B cell (primary cell): ENCODE data around the gene DTWD2. TPM values are rescaled to one million over a fixed set of nuclear protein-coding genes. Genes with fewer than 3 reads are reported as not detected.

ENCODE experiments used
- ATAC-seq: fragments of 200-7000 bp; cut with Tn5 transposase; one replicate; pipeline ENCODE4 v1.10.0; 2021; ENCODE audit warnings: low read depth, mild to moderate bottlenecking, moderate number of reproducible peaks, moderate library complexity
- CTCF ChIA-PET: fragments of 350-600 bp; sonication (Branson Sonifier 250); formaldehyde crosslinking; loops from one replicate; lab custom pipeline; 2021; ENCODE audit warnings: antibody characterized with exemption, inconsistent platforms; lab: Charles Lee
- POLR2A ChIA-PET: fragments of 350-600 bp; sonication (Branson Sonifier 250); formaldehyde crosslinking; loops from one replicate; lab custom pipeline; 2021; ENCODE audit warnings: antibody characterized with exemption; lab: Charles Lee
- DNase-seq: peaks from one replicate; pipeline ENCODE4 v3.0.0; 2013
- H2AFZ ChIP-seq: 2 replicates; pipeline ENCODE4 v1.6.1; 2012; ENCODE audit warnings: mild to moderate bottlenecking, low read depth, low read length; ENCODE audit not compliant: insufficient read depth, poor library complexity, severe bottlenecking
- H3K27ac ChIP-seq, 2 donors: 1 replicate in 1 of 2; 2 replicates in 1 of 2; pipeline ENCODE4 v1.5.1; 2012 to 2013; ENCODE audit warnings: low read length in 2 of 2, mild to moderate bottlenecking in 2 of 2, moderate library complexity in 1 of 2
- H3K27me3 ChIP-seq, 4 experiments: fragments of 200-600 bp in 1 of 4; sonication (generic) in 1 of 4; replicated peaks in 1 of 4; 1 replicate in 2 of 4; 2 replicates in 2 of 4; pipeline versions ENCODE4 v1.6.1 to v1.7.0; 2013 to 2016; ENCODE audit warnings: low read length in 3 of 4, mild to moderate bottlenecking in 2 of 4, mixed read lengths in 1 of 4, moderate library complexity in 1 of 4; ENCODE audit not compliant: insufficient read depth in 4 of 4, control insufficient read depth in 3 of 4; ENCODE audit errors: control extremely low read depth in 1 of 4
- H3K36me3 ChIP-seq, 2 experiments: replicated peaks in 1 of 2; 1 replicate in 1 of 2; 2 replicates in 1 of 2; pipeline versions ENCODE4 v1.6.1 to v1.7.1; 2013; ENCODE audit warnings: low read length in 1 of 2; ENCODE audit not compliant: insufficient read depth in 2 of 2, control insufficient read depth in 1 of 2; ENCODE audit errors: control extremely low read depth in 1 of 2, extremely low read depth in 1 of 2
- H3K4me1 ChIP-seq, 2 donors: fragments of 200-600 bp in 1 of 2; sonication (generic) in 1 of 2; 1 replicate in 1 of 2; 2 replicates in 1 of 2; pipeline versions ENCODE4 v1.5.1 to v1.6.1; 2013 to 2017; ENCODE audit warnings: low read length in 2 of 2; ENCODE audit not compliant: control insufficient read depth in 2 of 2, insufficient read depth in 2 of 2
- H3K4me2 ChIP-seq: replicated peaks from 2 replicates; pipeline ENCODE3; 2012; ENCODE audit warnings: mild to moderate bottlenecking, low read depth, low read length; ENCODE audit not compliant: poor library complexity, severe bottlenecking
- H3K4me3 ChIP-seq, 5 experiments: fragments of 200-600 bp in 1 of 5; sonication (generic) in 1 of 5; 1 replicate in 3 of 5; 2 replicates in 2 of 5; pipeline versions ENCODE4 v1.5.1 to v1.7.0; 2011 to 2016; ENCODE audit warnings: low read length in 4 of 5, mild to moderate bottlenecking in 4 of 5, low read depth in 2 of 5, control low read depth in 1 of 5, moderate library complexity in 1 of 5; ENCODE audit not compliant: insufficient read depth in 1 of 5; ENCODE audit errors: control extremely low read depth in 1 of 5, extremely low read depth in 1 of 5
- H3K79me2 ChIP-seq: fragments of 200-600 bp; sonication (generic); one replicate; pipeline ENCODE4 v1.6.0; 2016; ENCODE audit warnings: low read length; ENCODE audit not compliant: control insufficient read depth, insufficient read depth
- H3K9ac ChIP-seq: fragments of 200-600 bp; sonication (generic); 2 replicates; pipeline ENCODE4 v1.6.1; 2017; ENCODE audit warnings: mild to moderate bottlenecking, low read length, moderate library complexity
- H3K9me3 ChIP-seq, 3 donors: one replicate each; pipeline versions ENCODE4 v1.6.1 to v1.7.1; 2013; ENCODE audit warnings: low read length in 2 of 3; ENCODE audit not compliant: control insufficient read depth in 2 of 3, insufficient read depth in 1 of 3; ENCODE audit errors: control extremely low read depth in 1 of 3
- H4K20me1 ChIP-seq: 2 replicates; pipeline ENCODE4 v1.6.0; 2012; ENCODE audit warnings: mild to moderate bottlenecking, low read length; ENCODE audit not compliant: insufficient read depth, control insufficient read depth, poor library complexity, severe bottlenecking
- H3K27ac Mint-ChIP-seq: one replicate; pipeline ENCODE4 v1.8.0; 2021; ENCODE audit warnings: mixed read lengths
- H3K27me3 Mint-ChIP-seq: one replicate; pipeline ENCODE4 v1.8.0; 2021; ENCODE audit warnings: mixed read lengths
- H3K4me1 Mint-ChIP-seq: one replicate; pipeline ENCODE4 v1.8.0; 2021; ENCODE audit warnings: mixed read lengths
- H3K4me3 Mint-ChIP-seq: one replicate; pipeline ENCODE4 v1.8.0; 2021; ENCODE audit warnings: mixed read lengths
- H3K9me3 Mint-ChIP-seq: one replicate; pipeline ENCODE4 v1.8.0; 2022; ENCODE audit warnings: mixed read lengths; ENCODE audit not compliant: insufficient read depth
- EZH2 ChIP-seq: IDR thresholded peaks from 2 replicates; pipeline ENCODE4 v1.6.1; 2012; ENCODE audit warnings: borderline replicate concordance, low read depth, mild to moderate bottlenecking, moderate library complexity, low read length; ENCODE audit not compliant: insufficient read depth, poor library complexity, severe bottlenecking
- WGBS: methylation state at CpG from one replicate; pipeline ENCODE4 v1.1.5; 2013; ENCODE audit warnings: missing lambda C conversion rate; ENCODE audit not compliant: insufficient coverage; 5-methylcytosine and 5-hydroxymethylcytosine counted together
- intact Hi-C: fragments of 100-400 bp; cut with micrococcal nuclease; formaldehyde crosslinking; loops from one replicate; pipeline ENCODE4 v1.10.0; 2022
- polyA plus RNA-seq: library from polyadenylated mRNA; depleted of rRNA; stranded (reverse); fragments of >200 nt; gene quantifications from 2 replicates; pipeline ENCODE4 v1.2.3, GENCODE V29; 2012
- total RNA-seq, 2 donors: library from RNA; stranded (reverse); fragments of 120-200 nt in 1 of 2; gene quantifications; 1 replicate in 1 of 2; 2 replicates in 1 of 2; pipeline versions ENCODE4 v1.2.3 to v1.2.4, GENCODE V29; 2013 to 2022
- TF ChIP-seq, protein P1 (sequence below): fragments of 200-600 bp; IDR thresholded peaks from one replicate; pipeline ENCODE4 v1.8.0; 2022; ENCODE audit warnings: antibody characterized with exemption, mild to moderate bottlenecking

DTWD2 gene
- total and polyA plus RNA-seq, 2 donors (not counting 1 experiment from before 2014, with no cell fraction given) = 3.7 to 6.0 TPM

DNA sequence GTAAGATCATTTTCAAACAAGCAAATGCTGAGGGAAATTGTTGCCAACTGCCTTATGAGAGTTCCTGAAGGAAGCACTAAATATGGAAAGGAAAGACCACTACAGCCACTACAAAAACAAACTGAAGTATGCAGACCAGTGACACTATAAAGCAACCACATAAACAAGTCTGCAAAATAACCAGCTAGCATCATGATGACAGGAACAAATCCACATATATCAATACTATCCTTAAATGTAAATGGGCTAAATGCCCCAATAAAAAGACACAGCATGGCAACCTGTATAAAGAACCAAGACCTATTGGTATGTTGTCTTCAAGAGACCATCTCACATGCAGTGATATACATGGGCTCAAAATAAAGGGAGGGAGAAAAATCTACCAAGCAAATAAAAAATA lies 113.2 kb downstream of the DTWD2 start:
- intact Hi-C loops = no loop called here
- Histone ChIP-seq H3K4me3 (no peak overlapping the region), H3K27ac (no peak overlapping the region), H3K9me3 (peaks cover 0 to 21% (median 16%) of the 10 kb centered on the region in 3 donors), H3K4me1 (no peaks in the 10 kb centered on the region), H3K79me2 (no peaks in the 10 kb centered on the region), H2AFZ (no peak overlapping the region), H3K36me3 (no peaks in the 10 kb centered on the region), H4K20me1 (no peaks in the 10 kb centered on the region), H3K27me3 (no peaks in the 10 kb centered on the region), H3K4me2 (no peak overlapping the region), H3K9ac (no peak overlapping the region)
- peaks cover 9% of the 10 kb centered on the region for H3K4me1 Mint-ChIP-seq
- CTCF ChIA-PET = no interaction called here
- POLR2A ChIA-PET = no interaction called here
- no peaks in the 10 kb centered on the region for H3K27me3 Mint-ChIP-seq
- H3K9me3 Mint-ChIP-seq = peaks cover 30% of the 10 kb centered on the region
- ATAC-seq = no peak
- no peak overlapping the region for H3K4me3 Mint-ChIP-seq
- no peak for TF ChIP-seq EZH2
- DNase-seq = no peak
- H3K27ac Mint-ChIP-seq = no peak overlapping the region

DNA sequence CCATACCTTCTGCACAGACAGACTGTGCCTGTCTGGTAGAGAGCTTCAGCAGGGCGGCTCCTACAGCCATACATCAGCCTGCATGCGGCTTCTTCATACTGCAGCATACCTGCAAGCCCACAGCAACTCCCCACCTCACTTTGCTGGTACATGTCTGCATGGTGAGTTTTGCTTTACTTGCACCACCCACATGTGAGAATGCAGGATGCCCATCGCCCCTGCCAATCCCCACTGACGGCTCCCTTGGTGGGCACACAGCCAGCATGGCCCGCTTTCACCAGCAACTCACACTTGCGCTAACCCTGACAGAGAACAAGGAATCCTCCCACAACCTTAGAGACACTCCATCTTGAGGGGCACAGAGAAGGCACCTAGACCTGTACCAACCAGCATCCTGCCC lies 114.9 kb downstream of the DTWD2 start:
- peaks cover 26% of the 10 kb centered on the region for H3K9me3 Mint-ChIP-seq
- no peaks in the 10 kb centered on the region for H3K36me3 ChIP-seq
- H3K9ac ChIP-seq = no peak overlapping the region
- TF ChIP-seq, protein P1, sequence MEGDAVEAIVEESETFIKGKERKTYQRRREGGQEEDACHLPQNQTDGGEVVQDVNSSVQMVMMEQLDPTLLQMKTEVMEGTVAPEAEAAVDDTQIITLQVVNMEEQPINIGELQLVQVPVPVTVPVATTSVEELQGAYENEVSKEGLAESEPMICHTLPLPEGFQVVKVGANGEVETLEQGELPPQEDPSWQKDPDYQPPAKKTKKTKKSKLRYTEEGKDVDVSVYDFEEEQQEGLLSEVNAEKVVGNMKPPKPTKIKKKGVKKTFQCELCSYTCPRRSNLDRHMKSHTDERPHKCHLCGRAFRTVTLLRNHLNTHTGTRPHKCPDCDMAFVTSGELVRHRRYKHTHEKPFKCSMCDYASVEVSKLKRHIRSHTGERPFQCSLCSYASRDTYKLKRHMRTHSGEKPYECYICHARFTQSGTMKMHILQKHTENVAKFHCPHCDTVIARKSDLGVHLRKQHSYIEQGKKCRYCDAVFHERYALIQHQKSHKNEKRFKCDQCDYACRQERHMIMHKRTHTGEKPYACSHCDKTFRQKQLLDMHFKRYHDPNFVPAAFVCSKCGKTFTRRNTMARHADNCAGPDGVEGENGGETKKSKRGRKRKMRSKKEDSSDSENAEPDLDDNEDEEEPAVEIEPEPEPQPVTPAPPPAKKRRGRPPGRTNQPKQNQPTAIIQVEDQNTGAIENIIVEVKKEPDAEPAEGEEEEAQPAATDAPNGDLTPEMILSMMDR = no peak
- no peak for TF ChIP-seq EZH2
- H3K9me3 ChIP-seq = peaks cover 0 to 21% (median 10%) of the 10 kb centered on the region in 3 donors
- intact Hi-C loops = no loop called here
- no peak overlapping the region for H3K27ac Mint-ChIP-seq
- H3K4me1 Mint-ChIP-seq = peaks cover 9% of the 10 kb centered on the region
- H3K79me2 ChIP-seq = no peaks in the 10 kb centered on the region
- H3K27ac ChIP-seq = no peak overlapping the region
- no peaks in the 10 kb centered on the region for H4K20me1 ChIP-seq
- ChIA-PET POLR2A (no interaction called here), CTCF (no interaction called here)
- no peak for DNase-seq
- no peak overlapping the region for H3K4me3 Mint-ChIP-seq
- no peak overlapping the region for H3K4me2 ChIP-seq
- 98% methylated on average over 5 of the region's 6 CpGs for WGBS
- no peaks in the 10 kb centered on the region for H3K27me3 ChIP-seq
- H3K27me3 Mint-ChIP-seq = no peaks in the 10 kb centered on the region
- H3K4me1 ChIP-seq = no peaks in the 10 kb centered on the region
- no peak overlapping the region for H3K4me3 ChIP-seq
- H2AFZ ChIP-seq = no peak overlapping the region
- ATAC-seq = no peak
